WTC11 (cell line): ENCODE results near the gene GNRH2. TPM values are rescaled to one million over a fixed set of nuclear protein-coding genes. Genes with fewer than 3 reads are reported as not detected.

Source experiments
- ATAC-seq: fragments of 200-7000 bp; cut with Tn5 transposase; 2 replicates; pipeline ENCODE4 v1.10.0; 2021; ENCODE audit warnings: mild to moderate bottlenecking, moderate library complexity
- CTCF ChIA-PET: fragments of 300-600 bp; sonication (Branson Sonifier 250); formaldehyde crosslinking; loops from one replicate; lab custom pipeline; 2021; ENCODE audit warnings: antibody characterized with exemption; lab: Charles Lee
- POLR2A ChIA-PET: fragments of 350-600 bp; sonication (Branson Sonifier 250); formaldehyde crosslinking; loops from one replicate; lab custom pipeline; 2021; ENCODE audit warnings: antibody characterized with exemption; lab: Charles Lee
- DNase-seq: peaks from one replicate; pipeline ENCODE4 v3.0.0; 2021; ENCODE audit warnings: low spot score
- H3K27ac Mint-ChIP-seq: 2 replicates; pipeline ENCODE4 v1.8.0; 2021; ENCODE audit warnings: mixed read lengths
- H3K27me3 Mint-ChIP-seq: 2 replicates; pipeline ENCODE4 v1.8.0; 2021; ENCODE audit warnings: low read depth, mild to moderate bottlenecking, moderate library complexity, mixed read lengths
- H3K36me3 Mint-ChIP-seq: 2 replicates; pipeline ENCODE4 v1.8.0; 2021; ENCODE audit warnings: mixed read lengths
- H3K4me1 Mint-ChIP-seq: 2 replicates; pipeline ENCODE4 v1.8.0; 2022; ENCODE audit warnings: mixed read lengths
- H3K4me3 Mint-ChIP-seq: 2 replicates; pipeline ENCODE4 v1.8.0; 2021; ENCODE audit warnings: mild to moderate bottlenecking, moderate library complexity, mixed read lengths
- H3K9me3 Mint-ChIP-seq: 2 replicates; pipeline ENCODE4 v1.8.0; 2021; ENCODE audit warnings: mixed read lengths
- FOXJ3 ChIP-seq: sonication (generic); formaldehyde crosslinking; IDR thresholded peaks from 2 replicates; pipeline ENCODE4 v1.9.0; 2021; ENCODE audit warnings: missing genetic modification reagents, mild to moderate bottlenecking, borderline replicate concordance
- MYBL2 ChIP-seq: sonication (generic); formaldehyde crosslinking; IDR thresholded peaks from 2 replicates; pipeline ENCODE4 v1.8.1; 2023; ENCODE audit warnings: mild to moderate bottlenecking, moderate library complexity, missing genetic modification reagents
- TEAD1 ChIP-seq: sonication (generic); formaldehyde crosslinking; IDR thresholded peaks from 2 replicates; pipeline ENCODE4 v1.8.0; 2022; ENCODE audit warnings: mild to moderate bottlenecking, missing genetic modification reagents
- TEAD4 ChIP-seq: sonication (generic); formaldehyde crosslinking; IDR thresholded peaks from 2 replicates; pipeline ENCODE4 v1.8.0; 2022; ENCODE audit warnings: mild to moderate bottlenecking, missing genetic modification reagents
- TP53 ChIP-seq: sonication (generic); formaldehyde crosslinking; IDR thresholded peaks from 2 replicates; pipeline ENCODE4 v1.8.1; 2023; ENCODE audit warnings: mild to moderate bottlenecking, missing genetic modification reagents
- ZNF121 ChIP-seq: sonication (generic); formaldehyde crosslinking; IDR thresholded peaks from 2 replicates; pipeline ENCODE4 v1.8.0; 2023; ENCODE audit warnings: missing genetic modification reagents
- ZNF317 ChIP-seq: sonication (generic); formaldehyde crosslinking; IDR thresholded peaks from 2 replicates; pipeline ENCODE4 v1.8.1; 2023; ENCODE audit warnings: low read depth, mild to moderate bottlenecking, moderate library complexity, missing genetic modification reagents, borderline replicate concordance
- ZNF416 ChIP-seq: fragments of 250-450 bp; sonication (Bioruptor Pico); IDR thresholded peaks from 2 replicates; pipeline ENCODE4 v1.9.0; 2021; ENCODE audit warnings: mild to moderate bottlenecking, inconsistent platforms
- total RNA-seq: library from RNA; stranded (reverse); gene quantifications from 3 replicates; pipeline ENCODE4 v1.2.3, GENCODE V29; 2021
- TF ChIP-seq, protein P1 (sequence below): sonication (generic); formaldehyde crosslinking; IDR thresholded peaks from 2 replicates; pipeline ENCODE4 v1.8.1; 2023; ENCODE audit warnings: mild to moderate bottlenecking, moderate library complexity, missing genetic modification reagents
- TF ChIP-seq, protein P2 (sequence below): sonication (generic); formaldehyde crosslinking; IDR thresholded peaks from 2 replicates; pipeline ENCODE4 v1.8.1; 2023; ENCODE audit warnings: mild to moderate bottlenecking, missing genetic modification reagents, borderline replicate concordance
- TF ChIP-seq, protein P3 (sequence below): fragments of 250-450 bp; sonication (Bioruptor Pico); conservative IDR thresholded peaks from 2 replicates; pipeline ENCODE4 v1.9.0; 2021; ENCODE audit warnings: mild to moderate bottlenecking
- TF ChIP-seq, protein P4 (sequence below): sonication (generic); formaldehyde crosslinking; IDR thresholded peaks from 2 replicates; pipeline ENCODE4 v1.8.1; 2022; ENCODE audit warnings: low read depth, mild to moderate bottlenecking, moderate library complexity, missing genetic modification reagents, borderline replicate concordance

Gene GNRH2
- total RNA-seq, 1 experiment from 2014 or later = 1.1 TPM

DNA sequence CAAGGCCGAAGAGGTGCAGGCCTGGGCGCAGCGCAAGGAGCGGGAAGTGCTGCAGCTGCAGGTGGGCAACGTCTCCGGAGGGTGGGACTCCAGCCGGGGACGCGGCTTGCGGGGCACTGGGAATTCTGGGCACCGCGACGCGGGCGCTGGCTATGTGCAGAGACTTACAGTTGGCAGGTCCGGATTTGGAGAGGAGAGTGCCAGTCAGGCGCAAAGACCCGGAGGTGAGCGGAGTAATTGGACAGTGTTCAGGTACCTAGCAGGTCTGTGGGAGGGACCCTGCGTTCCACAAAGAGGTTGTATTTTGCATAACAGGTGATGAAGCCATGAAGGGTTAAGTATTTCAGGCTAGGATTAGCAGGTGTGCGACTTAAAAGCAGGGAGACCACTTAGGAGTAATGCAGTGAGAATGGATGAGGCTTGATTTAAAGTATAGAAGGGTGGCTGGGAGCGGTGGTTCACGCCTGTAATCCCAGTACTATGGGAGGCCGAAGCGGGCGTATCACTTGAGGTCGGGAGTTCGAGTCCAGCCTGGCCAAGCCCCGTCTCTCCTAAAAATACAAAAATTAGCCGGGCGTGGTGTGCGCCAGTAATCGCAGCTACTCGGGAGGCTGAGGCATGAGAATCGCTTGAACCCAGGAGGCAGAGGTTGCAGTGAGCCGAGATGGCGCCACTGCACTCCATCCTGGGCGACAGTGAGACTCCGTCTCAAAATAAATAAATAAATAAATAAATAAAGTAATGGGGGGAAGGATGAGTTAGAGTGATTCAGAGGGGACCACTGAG, 3.4 kb downstream of the GNRH2 start (continued):
- TF ChIP-seq, protein P1, sequence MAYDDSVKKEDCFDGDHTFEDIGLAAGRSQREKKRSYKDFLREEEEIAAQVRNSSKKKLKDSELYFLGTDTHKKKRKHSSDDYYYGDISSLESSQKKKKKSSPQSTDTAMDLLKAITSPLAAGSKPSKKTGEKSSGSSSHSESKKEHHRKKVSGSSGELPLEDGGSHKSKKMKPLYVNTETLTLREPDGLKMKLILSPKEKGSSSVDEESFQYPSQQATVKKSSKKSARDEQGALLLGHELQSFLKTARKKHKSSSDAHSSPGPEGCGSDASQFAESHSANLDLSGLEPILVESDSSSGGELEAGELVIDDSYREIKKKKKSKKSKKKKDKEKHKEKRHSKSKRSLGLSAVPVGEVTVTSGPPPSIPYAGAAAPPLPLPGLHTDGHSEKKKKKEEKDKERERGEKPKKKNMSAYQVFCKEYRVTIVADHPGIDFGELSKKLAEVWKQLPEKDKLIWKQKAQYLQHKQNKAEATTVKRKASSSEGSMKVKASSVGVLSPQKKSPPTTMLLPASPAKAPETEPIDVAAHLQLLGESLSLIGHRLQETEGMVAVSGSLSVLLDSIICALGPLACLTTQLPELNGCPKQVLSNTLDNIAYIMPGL (CRISPR knock-in tag) = no peak
- 0 out of 2 replicates have a peak, but pooled peaks have one; percentile 45 for TF ChIP-seq TEAD1

DNA sequence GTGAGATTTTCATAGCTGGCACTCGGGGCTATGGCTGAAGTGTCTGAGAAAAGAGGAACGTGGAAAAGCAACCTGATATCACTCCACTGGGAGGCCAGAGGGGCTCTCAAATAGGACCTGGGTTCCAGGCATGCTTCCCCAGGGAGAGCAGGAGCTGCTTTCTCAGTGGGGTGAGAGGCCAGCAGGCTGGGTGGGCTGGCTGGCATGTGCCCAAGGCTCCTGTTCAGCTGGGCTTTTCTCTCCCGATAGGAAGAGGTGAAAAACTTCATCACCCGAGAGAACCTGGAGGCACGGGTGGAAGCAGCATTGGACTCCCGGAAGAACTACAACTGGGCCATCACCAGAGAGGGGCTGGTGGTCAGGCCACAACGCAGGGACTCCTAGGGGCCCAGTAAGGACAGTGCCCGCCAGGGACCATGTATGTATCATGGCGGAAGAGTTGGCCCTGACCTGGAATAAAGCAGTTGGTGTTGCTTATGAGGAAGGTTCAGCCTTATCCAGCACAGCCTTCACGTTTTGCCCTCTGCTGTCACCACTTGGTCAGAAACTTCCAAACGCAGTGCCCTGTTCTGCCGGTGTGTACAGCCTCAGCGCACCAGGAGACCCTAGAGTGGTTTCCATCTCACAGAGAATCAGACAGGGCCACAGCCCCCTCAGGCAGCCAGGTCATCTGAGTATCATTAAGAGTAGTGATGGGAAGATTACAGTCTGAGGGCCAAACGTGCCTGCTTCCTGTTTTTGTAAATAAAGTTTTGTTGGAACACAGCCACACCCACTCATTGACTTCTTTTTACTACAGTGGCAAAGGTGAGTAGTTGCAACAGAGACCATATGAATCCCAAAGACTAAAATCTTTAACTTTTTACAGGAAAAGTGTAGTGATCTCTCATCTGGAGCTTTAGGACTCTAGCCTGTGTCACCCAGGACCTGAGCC, 4.3 kb downstream of the GNRH2 start:
- ChIA-PET CTCF (no interaction called here), POLR2A (interaction anchor here (1.0 kb wide), 1 partner anchor 282 kb away, joined by 3 read pairs; no protein-coding TSS in a partner anchor)
- no peak for ATAC-seq
- H3K36me3 Mint-ChIP-seq = peaks cover 27% of the 10 kb centered on the region
- peak overlapping the region; percentile 80 for H3K4me3 Mint-ChIP-seq
- H3K4me1 Mint-ChIP-seq = peaks cover 12% of the 10 kb centered on the region
- no peak overlapping the region for H3K27ac Mint-ChIP-seq
- TF ChIP-seq MYBL2 (CRISPR knock-in tag) (no peak), ZNF416 (CRISPR knock-in tag) (no peak)
- TF ChIP-seq, all 79 proteins: peak for 0
- DNase-seq = no peak
- H3K9me3 Mint-ChIP-seq = no peaks in the 10 kb centered on the region
- H3K27me3 Mint-ChIP-seq = no peaks in the 10 kb centered on the region

DNA sequence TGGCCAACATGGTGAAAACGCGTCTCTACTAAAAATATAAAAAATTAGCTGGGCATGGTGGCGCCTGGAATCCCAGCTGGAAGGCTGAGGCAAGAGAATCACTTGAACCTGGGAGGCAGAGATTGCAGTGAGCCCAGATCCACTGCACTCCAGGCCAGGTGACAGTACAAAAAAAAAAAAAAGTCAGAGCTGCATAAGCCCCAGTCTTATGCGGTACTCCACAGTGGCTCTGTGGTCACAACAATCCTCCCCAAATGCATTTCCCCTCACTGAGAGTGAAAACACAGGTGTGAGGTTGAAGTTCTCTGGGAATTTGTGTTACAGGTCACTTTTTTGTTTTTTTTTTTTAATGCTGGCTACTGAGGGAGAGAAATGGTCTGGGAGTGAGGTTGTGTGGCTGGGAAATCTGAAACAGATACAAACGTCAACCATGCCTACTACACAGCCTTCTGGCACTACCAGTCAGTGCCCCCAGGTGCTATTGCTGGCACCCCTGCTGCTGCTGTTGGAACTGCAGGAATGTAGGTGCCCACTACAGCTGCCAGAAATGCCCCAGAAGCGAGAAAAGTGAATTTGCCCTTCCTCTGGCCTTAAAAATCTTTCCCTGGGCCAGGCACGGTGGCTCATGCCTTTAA, 8.1 kb downstream of the GNRH2 start:
- ATAC-seq (no peak), DNase-seq (no peak)
- H3K27ac Mint-ChIP-seq = no peak overlapping the region
- no peaks in the 10 kb centered on the region for H3K27me3 Mint-ChIP-seq
- no peaks in the 10 kb centered on the region for H3K9me3 Mint-ChIP-seq
- no peak overlapping the region for H3K4me3 Mint-ChIP-seq
- H3K36me3 Mint-ChIP-seq = peaks cover 26% of the 10 kb centered on the region
- POLR2A ChIA-PET = no interaction called here
- CTCF ChIA-PET = interaction anchor here (0.6 to 1.2 kb wide), 3 partner anchors 18 to 384 kb away, joined by 3 to 4 read pairs (median 4); no protein-coding TSS in a partner anchor
- TF ChIP-seq ZNF317 (CRISPR knock-in tag) (no peak), TEAD4 (no peak), TP53 (CRISPR knock-in tag) (no peak), FOXJ3 (CRISPR knock-in tag) (no peak), ZNF121 (CRISPR knock-in tag) (no peak)
- TF ChIP-seq, protein P2, sequence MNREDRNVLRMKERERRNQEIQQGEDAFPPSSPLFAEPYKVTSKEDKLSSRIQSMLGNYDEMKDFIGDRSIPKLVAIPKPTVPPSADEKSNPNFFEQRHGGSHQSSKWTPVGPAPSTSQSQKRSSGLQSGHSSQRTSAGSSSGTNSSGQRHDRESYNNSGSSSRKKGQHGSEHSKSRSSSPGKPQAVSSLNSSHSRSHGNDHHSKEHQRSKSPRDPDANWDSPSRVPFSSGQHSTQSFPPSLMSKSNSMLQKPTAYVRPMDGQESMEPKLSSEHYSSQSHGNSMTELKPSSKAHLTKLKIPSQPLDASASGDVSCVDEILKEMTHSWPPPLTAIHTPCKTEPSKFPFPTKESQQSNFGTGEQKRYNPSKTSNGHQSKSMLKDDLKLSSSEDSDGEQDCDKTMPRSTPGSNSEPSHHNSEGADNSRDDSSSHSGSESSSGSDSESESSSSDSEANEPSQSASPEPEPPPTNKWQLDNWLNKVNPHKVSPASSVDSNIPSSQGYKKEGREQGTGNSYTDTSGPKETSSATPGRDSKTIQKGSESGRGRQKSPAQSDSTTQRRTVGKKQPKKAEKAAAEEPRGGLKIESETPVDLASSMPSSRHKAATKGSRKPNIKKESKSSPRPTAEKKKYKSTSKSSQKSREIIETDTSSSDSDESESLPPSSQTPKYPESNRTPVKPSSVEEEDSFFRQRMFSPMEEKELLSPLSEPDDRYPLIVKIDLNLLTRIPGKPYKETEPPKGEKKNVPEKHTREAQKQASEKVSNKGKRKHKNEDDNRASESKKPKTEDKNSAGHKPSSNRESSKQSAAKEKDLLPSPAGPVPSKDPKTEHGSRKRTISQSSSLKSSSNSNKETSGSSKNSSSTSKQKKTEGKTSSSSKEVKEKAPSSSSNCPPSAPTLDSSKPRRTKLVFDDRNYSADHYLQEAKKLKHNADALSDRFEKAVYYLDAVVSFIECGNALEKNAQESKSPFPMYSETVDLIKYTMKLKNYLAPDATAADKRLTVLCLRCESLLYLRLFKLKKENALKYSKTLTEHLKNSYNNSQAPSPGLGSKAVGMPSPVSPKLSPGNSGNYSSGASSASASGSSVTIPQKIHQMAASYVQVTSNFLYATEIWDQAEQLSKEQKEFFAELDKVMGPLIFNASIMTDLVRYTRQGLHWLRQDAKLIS (CRISPR knock-in tag) = no peak
- TF ChIP-seq, protein P3, sequence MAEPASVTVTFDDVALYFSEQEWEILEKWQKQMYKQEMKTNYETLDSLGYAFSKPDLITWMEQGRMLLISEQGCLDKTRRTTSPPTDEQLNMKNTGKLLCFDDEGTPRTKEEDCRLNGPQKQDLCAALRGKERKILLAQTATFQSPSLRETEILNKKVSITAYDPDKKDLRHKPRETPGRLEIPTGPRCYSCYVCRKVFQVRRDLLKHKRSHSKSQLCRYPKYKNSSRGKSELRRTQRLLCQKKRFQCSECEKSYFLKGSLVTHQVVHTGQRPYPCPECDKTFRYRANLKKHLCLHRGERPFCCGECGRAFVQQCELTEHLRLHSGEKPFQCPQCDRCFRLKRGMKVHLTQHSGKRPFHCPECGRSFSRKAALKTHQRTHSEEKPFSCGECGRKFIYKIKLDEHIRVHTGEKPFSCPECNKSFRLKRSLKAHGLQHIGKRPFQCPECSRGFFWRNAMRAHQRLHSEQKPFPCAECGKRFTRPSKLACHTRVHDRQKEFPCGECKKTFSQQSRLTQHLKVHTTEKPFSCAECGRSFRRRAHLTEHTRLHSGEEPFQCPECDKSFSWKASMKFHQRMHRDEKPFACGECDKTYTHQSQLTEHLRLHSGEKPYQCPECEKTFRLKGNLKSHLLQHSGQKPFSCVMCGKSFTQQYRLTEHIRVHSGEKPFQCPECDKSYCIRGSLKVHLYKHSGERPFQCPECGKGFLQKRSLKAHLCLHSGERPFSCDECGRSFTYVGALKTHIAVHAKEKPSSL = no peak
- TF ChIP-seq, protein P4, sequence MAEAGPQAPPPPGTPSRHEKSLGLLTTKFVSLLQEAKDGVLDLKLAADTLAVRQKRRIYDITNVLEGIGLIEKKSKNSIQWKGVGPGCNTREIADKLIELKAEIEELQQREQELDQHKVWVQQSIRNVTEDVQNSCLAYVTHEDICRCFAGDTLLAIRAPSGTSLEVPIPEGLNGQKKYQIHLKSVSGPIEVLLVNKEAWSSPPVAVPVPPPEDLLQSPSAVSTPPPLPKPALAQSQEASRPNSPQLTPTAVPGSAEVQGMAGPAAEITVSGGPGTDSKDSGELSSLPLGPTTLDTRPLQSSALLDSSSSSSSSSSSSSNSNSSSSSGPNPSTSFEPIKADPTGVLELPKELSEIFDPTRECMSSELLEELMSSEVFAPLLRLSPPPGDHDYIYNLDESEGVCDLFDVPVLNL (CRISPR knock-in tag) = no peak
- H3K4me1 Mint-ChIP-seq = peaks cover 6% of the 10 kb centered on the region
